Prostate gland (tissue), 2 donors: ENCODE results near the gene MEP1B. TPM values are rescaled to one million over a fixed set of nuclear protein-coding genes. Genes with fewer than 3 reads are reported as not detected.

ENCODE experiments used
- DNase-seq: peaks from one replicate; pipeline ENCODE4 v3.0.0-alpha.2; 2019; ENCODE audit warnings: low spot score
- H3K27ac ChIP-seq, 2 donors: fragments of 200-600 bp; sonication (generic); 2 replicates each; pipeline ENCODE4 v1.5.1; 2017 to 2019
- H3K27me3 ChIP-seq: fragments of 200-600 bp; sonication (generic); replicated peaks from 2 replicates; pipeline ENCODE4 v1.5.1; 2019; ENCODE audit not compliant: insufficient read depth
- H3K36me3 ChIP-seq, 2 donors: fragments of 200-600 bp; sonication (generic); 1 replicate in 1 of 2; 2 replicates in 1 of 2; pipeline versions ENCODE4 v1.5.1 to v1.8.1; 2017 to 2019
- H3K4me1 ChIP-seq: fragments of 200-600 bp; sonication (generic); replicated peaks from 2 replicates; pipeline ENCODE4 v1.5.1; 2019
- H3K4me3 ChIP-seq, 2 donors: fragments of 200-600 bp; sonication (generic); 2 replicates each; pipeline ENCODE4 v1.5.1; 2017 to 2019
- H3K9me3 ChIP-seq: fragments of 200-600 bp; sonication (generic); 2 replicates; pipeline ENCODE4 v1.5.1; 2017
- POLR2A ChIP-seq: fragments of 450-650 bp; IDR thresholded peaks from one replicate; pipeline ENCODE4 v1.6.1; 2016; ENCODE audit warnings: antibody characterized with exemption, mild to moderate bottlenecking
- POLR2AphosphoS5 ChIP-seq: sonication (generic); formaldehyde crosslinking; IDR thresholded peaks from one replicate; pipeline ENCODE4 v1.6.1; 2017; ENCODE audit warnings: antibody characterized with exemption
- WGBS: methylation state at CpG from one replicate; pipeline ENCODE4 v1.1.5; 2018; 5-methylcytosine and 5-hydroxymethylcytosine counted together
- intact Hi-C: fragments of 100-400 bp; cut with DNase I; formaldehyde crosslinking; loops from one replicate; pipeline ENCODE4 v1.14.2; 2022
- total RNA-seq, 2 donors: library from RNA; depleted of rRNA; stranded (reverse); fragments of >200 nt; gene quantifications; one replicate each; pipeline ENCODE4 v1.1.0, GENCODE V29; 2016
- TF ChIP-seq, protein P1 (sequence below), 4 experiments: fragments of 200-600 bp in 2 of 4; fragments of 450-650 bp in 2 of 4; sonication (generic) in 2 of 4; IDR thresholded peaks; 1 replicate in 3 of 4; 2 replicates in 1 of 4; pipeline ENCODE4 v1.5.1; 2016 to 2019; ENCODE audit warnings: antibody characterized with exemption in 4 of 4, mild to moderate bottlenecking in 2 of 4, moderate library complexity in 2 of 4

MEP1B gene
- total RNA-seq, 2 donors from 2014 or later = 0.34 TPM; not detected in 1

GRCh38 chr18:32258558-32259204 is 68.8 kb downstream of the MEP1B start:
- 79% methylated on average over 5 of the region's 5 CpGs for WGBS
- Histone ChIP-seq H3K9me3 (no peaks in the 10 kb centered on the region), H3K4me3 (no peak overlapping the region), H3K27ac (no peak overlapping the region), H3K27me3 (no peaks in the 10 kb centered on the region), H3K36me3 (no peaks in the 10 kb centered on the region), H3K4me1 (no peaks in the 10 kb centered on the region)
- DNase-seq = no peak
- TF ChIP-seq POLR2A (no peak), POLR2AphosphoS5 (no peak)
- TF ChIP-seq, protein P1, sequence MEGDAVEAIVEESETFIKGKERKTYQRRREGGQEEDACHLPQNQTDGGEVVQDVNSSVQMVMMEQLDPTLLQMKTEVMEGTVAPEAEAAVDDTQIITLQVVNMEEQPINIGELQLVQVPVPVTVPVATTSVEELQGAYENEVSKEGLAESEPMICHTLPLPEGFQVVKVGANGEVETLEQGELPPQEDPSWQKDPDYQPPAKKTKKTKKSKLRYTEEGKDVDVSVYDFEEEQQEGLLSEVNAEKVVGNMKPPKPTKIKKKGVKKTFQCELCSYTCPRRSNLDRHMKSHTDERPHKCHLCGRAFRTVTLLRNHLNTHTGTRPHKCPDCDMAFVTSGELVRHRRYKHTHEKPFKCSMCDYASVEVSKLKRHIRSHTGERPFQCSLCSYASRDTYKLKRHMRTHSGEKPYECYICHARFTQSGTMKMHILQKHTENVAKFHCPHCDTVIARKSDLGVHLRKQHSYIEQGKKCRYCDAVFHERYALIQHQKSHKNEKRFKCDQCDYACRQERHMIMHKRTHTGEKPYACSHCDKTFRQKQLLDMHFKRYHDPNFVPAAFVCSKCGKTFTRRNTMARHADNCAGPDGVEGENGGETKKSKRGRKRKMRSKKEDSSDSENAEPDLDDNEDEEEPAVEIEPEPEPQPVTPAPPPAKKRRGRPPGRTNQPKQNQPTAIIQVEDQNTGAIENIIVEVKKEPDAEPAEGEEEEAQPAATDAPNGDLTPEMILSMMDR (IDR thresholded peaks at IDR 0.05) = no peak
- intact Hi-C loops = no loop called here

DNA sequence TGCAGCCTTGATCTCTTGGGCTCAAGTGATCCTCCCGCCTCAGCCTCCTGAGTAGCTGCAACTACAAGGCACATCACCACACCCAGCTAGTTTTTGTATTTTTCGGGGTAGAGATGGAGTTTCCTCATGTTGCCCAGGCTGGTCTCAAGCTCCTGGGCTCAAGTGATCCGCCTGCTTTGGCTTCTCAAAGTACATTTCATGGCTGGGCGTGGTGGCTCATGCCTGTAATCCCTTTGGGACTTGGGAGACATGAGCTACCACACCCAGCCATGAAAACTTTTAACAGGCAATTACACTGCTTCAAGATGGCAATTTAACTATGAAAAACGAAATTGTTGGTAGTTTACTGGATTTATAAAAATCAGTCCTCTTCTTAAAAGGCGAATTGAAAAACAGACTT is 69.7 kb downstream of the MEP1B start:
- intact Hi-C loops = no loop called here
- Histone ChIP-seq H3K9me3 (no peaks in the 10 kb centered on the region), H3K4me3 (no peak overlapping the region), H3K36me3 (no peaks in the 10 kb centered on the region), H3K27me3 (no peaks in the 10 kb centered on the region), H3K4me1 (no peaks in the 10 kb centered on the region), H3K27ac (no peak overlapping the region)
- TF ChIP-seq POLR2AphosphoS5 = no peak
- no peak for DNase-seq
- WGBS = 86% methylated on average over 6 of the region's 6 CpGs

DNA sequence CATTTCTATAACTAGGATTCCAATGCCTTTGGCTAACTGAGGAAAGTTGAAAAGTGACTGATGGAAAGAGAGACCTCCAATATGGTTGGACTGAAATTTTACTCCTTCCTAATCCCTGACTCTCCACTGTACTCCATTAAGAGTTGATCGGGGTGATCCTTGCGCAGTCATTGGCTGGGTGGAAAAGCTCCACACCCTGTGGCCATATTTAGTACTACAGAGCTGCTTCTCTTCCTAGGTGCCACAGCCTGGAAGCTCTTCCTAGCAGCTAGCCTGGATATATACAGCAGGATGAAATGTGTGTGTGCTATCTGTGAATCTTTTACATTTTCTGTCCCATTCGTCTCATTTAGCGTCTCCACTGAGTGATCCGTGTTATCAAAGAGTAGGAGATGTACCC is 71.2 kb downstream of the MEP1B start:
- H3K9me3 ChIP-seq = no peaks in the 10 kb centered on the region
- no peak for DNase-seq
- intact Hi-C loops = no loop called here
- no peak overlapping the region for H3K4me3 ChIP-seq
- no peak overlapping the region for H3K27ac ChIP-seq
- 97% methylated on average over 5 of the region's 5 CpGs for WGBS
- H3K36me3 ChIP-seq = no peaks in the 10 kb centered on the region
- TF ChIP-seq, protein P1 (IDR thresholded peaks at IDR 0.05) = no peak
- TF ChIP-seq POLR2A (no peak), POLR2AphosphoS5 (no peak)
- no peaks in the 10 kb centered on the region for H3K27me3 ChIP-seq
- no peaks in the 10 kb centered on the region for H3K4me1 ChIP-seq

GRCh38 chr18:32262092-32262491 is 72.3 kb downstream of the MEP1B start:
- H3K4me3 ChIP-seq = no peak overlapping the region
- no peaks in the 10 kb centered on the region for H3K27me3 ChIP-seq
- no peaks in the 10 kb centered on the region for H3K4me1 ChIP-seq
- WGBS = 97% methylated on average over 1 of the region's 1 CpG
- no peak overlapping the region for H3K27ac ChIP-seq
- no peak for DNase-seq
- H3K36me3 ChIP-seq = no peaks in the 10 kb centered on the region
- TF ChIP-seq POLR2A (no peak), POLR2AphosphoS5 (no peak)
- TF ChIP-seq, protein P1 (IDR thresholded peaks at IDR 0.05) = no peak
- H3K9me3 ChIP-seq = no peaks in the 10 kb centered on the region
- intact Hi-C loops = no loop called here

- Histone ChIP-seq H3K36me3 (no peaks in the 10 kb centered on the region), H3K4me3 (no peak overlapping the region), H3K9me3 (no peaks in the 10 kb centered on the region), H3K27ac (no peak overlapping the region), H3K4me1 (no peaks in the 10 kb centered on the region), H3K27me3 (no peaks in the 10 kb centered on the region)
- TF ChIP-seq POLR2A (no peak), POLR2AphosphoS5 (no peak)
- TF ChIP-seq, protein P1 (IDR thresholded peaks at IDR 0.05) = no peak
- no peak for DNase-seq
- intact Hi-C loops = no loop called here
- WGBS = 69% methylated on average over 2 of the region's 2 CpGs
These were observed 74.6 kb downstream of the MEP1B start for GRCh38 chr18:32264401-32264800.
